GM19240 (cell line): ENCODE results near the gene CABLES2.

ENCODE experiments used
- DNase-seq: peaks from one replicate; pipeline ENCODE4 v3.0.0; 2011; ENCODE audit warnings: low spot score; ENCODE audit not compliant: insufficient read length

The CABLES2 gene

DNA sequence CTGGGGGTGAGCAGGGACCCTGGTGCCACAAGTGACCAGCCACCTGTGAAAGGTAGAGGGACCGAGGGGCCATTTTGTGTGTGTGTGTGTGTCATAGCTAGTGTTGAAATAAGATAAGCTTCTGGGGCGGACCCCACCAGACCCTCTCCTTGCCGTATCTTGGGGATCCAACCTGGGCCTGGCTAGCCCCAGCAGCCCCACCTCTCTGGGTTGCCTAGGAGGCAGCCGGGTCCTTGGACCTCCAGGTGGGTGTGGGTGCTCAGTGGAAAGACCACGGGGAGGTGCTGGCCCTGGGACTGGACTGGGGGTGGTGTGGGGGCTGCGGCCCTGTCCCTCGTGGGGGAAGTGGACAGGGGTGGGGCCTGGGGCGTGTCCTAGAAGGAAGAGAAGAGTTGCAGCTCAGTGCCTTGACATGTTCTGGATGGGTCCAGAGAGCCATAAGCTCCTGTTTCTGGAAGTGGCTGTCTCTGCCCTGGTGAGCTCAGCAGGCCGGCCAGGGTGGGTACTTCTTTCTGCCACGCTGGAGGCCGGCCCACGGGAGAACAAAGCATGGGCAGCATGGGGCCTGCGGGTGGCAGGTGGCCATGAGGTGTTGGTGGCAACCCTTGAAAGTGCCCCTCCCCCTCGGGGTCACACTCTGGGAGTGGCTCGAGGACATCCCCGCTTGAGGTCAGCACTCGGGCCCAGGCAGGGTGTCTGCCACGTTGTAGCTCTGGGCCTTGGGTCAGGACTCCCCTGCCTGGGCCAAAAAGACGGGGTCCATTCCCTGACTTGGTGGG lies 11.8 kb upstream of the CABLES2 start:
- DNase-seq, result no peak

DNA sequence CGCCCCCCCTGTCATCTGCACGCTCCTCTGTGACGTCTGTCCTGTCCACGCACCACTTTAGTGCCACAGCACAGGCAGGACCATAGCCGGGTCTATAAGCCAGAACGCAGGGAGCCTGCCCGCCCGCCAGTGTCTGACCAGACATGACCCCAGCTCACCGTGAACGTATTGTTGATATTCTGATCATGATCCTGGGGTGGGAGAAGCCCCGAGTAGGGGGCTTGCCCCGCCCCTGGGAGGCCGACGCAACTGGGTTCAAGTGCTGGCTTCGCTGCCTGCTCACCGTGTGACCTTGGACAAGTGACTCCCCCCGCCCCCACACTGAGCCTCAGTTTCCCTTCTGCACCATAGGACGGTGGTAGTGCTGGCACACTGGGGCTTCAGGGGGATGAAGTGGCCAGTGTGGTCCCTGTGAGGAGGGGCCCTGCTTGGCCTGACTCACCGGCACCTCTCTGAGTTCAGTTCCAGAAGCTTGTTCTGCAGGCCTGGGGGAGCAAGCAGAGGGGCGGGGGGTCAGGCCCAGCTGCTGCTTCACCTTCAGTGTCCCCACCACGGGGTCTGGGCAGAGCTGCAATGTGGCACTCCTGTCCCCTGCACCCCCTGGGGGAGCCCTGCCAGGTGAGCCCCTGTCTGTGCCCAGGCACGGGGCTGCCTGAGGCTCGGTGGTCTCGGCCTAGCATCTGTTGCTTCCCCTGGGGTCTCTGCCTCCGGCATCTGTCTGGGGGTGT lies 11.1 kb upstream of the CABLES2 start:
- no peak for DNase-seq

DNA sequence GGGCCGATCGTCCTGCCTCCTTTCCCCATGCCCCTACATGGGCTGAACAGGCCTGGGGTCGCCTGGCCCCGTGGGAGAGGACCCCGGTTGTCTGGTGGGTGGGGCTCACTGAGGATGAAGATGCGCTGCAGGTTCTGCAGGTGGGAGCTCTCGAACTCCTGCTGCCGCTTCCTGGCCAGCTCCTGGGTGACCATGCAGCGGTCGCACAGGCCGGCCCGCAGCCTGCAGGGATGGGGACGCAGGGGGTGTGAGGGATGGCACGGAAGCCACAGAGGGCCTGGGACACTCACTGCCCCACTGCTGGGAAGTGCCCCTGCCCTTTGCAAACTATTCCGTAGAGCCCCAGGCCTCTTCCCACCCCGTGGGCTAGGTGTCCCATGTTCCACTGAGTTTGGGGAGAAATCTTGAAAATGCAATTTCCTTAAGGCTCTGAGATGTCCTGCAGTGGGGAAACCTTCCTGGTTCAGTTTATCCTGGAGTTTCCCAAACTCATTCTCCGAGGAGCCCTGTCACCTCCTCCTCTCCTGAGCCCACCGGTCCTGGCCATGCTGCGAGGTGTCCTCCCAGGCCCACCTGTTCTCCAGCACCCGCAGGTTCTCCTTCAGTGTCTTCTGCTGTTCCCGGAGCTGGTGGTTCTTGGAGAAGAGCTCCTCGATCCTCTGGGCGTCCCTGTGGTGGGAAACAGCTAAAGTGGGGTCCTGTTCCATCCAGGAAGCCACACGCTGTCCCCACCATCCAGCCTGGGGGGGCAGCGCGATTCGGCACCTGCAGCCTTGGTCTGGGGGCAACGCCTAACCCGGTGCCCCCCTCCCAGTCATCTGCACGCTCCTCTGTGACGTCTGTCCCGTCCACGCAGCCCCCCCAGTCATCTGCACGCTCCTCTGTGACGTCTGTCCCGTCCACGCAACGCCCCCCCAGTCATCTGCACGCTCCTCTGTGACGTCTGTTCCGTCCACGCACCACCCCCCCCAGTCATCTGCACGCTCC lies 9.9 kb upstream of the CABLES2 start:
- no peak for DNase-seq

DNA sequence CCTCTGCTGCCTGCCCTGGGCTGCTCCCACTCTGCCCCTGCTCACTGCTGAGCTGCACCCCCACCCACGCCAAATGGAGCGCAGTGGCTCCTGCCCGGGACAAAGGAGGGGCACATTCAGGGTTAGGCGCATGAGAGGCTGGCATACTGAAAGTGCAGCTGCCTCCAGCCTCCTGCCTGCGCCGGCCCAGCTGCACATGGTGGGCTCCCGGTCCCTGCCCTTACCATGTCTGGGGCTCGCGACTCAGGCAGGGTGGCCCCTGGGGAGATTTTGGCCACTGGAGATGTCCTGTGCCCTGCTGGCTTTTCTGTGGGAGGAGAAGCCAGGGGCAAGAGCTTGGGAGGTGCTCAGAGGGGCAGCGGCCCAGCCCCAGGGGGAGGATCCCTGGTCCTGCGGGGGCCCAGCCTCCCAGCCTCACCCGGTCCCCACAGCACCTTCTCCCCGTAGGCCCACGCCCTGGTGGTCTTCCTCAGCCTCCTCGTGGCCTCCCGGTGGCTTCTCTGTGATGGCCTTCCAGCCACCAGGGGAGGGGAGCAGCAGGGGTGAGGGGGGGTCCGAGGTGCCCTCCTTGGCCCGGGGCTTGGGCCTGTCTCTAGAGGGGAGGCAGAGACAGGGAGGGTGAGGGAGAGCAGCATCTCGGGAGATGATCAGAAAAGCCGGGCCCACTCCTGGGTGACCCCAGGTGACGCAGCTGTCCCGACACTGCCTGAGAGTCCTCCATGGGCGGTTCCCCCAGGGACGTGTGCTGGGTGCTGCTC lies 8.4 kb upstream of the CABLES2 start:
- DNase-seq, result no peak

DNA sequence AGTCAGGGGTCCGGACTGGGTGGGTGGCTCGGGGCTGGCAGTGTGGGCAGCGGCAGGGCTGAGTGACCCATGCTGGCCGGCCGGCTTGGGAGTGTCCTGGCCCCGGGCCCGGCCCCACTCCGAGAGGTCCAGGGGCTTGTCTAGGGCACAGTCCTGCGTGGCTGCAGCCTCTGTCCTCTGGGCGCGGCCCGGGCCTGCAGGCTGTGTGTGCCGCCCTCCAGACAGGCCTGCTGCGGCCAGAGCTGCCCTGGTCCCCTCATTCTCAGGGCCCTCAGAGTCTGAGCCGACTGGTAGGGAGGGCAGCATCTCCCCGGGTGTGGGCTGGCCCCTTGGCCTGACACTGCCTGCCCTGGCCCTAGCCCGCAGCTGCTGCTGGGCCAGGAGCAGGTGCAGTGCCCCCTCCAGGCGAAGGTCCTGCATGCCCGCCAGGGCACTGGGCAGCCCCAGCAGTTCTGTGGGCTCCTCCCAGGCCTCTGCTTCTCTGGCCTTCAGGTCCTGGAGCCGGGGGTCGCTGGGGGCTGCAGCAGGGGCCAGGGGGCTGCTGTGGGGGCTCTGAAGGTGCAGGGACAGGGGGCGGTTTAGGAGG lies 6.9 kb upstream of the CABLES2 start:
- DNase-seq, result no peak

DNA sequence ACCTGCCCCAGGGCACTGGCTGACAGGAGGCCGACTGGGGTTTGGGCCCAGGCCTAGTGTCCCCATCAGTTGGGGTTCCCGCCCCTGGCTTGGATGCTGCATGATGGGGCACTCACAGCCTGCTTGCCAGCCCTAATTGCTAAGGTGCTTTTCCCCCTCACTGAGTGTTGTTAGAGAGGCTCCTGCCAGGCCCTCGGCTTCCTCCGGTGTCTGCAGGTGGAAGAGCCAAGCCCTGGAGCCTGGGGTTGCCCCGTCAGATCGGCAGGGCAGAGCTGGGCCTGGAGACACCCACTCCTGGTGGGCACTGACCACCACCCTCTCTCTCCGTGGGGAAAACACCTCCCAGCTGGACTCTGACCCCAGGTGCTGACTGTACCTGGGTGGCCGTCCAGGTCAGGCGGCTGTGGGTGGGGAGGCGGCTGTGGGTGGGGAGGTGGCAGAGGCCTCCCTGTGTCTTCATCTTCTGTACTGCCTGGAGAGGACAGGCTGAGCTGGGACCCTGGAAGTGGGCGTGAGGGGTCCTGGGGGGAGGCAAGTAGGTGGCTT lies 6.0 kb upstream of the CABLES2 start:
- DNase-seq, result no peak

DNA sequence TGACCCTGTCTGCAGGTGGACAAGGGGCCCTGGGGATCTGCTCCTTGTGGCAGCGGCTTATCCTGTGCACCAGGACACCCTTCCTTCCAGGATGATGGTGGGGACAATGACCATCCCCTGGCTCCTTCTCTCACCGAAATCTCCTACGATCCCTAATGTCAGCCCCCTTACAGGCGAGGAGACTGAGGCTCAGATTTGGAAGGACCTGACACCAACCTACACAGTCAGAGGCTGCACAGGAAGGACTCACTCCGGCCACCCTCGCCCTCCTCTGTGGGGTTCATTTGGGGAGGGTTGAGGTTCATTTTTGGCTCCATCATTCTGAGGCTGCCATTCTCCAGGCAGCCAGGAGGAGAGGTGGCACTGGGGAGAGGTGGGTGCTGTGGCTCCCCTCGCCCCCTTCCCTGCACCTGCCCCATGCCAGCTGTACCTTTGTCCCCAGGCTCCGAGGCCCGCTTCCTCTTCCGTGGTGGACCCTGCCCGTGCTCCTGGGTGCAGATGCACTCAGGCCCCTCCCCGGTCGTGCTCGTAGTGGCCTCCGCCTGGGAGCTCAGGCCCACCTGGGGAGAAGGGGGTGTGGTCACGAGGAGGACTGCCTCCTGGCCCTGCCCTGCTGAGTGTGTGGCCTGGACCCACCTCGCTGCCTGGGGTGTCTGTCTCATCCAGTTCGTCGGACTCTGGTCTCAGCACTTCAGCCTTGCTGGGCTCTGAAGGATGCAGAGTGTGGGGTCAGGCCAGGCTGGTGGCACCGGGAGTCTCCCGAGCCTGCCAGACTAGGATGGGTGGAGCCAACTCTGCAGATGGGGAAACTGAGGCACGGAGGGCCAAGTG lies 5.3 kb upstream of the CABLES2 start:
- no peak for DNase-seq

DNA sequence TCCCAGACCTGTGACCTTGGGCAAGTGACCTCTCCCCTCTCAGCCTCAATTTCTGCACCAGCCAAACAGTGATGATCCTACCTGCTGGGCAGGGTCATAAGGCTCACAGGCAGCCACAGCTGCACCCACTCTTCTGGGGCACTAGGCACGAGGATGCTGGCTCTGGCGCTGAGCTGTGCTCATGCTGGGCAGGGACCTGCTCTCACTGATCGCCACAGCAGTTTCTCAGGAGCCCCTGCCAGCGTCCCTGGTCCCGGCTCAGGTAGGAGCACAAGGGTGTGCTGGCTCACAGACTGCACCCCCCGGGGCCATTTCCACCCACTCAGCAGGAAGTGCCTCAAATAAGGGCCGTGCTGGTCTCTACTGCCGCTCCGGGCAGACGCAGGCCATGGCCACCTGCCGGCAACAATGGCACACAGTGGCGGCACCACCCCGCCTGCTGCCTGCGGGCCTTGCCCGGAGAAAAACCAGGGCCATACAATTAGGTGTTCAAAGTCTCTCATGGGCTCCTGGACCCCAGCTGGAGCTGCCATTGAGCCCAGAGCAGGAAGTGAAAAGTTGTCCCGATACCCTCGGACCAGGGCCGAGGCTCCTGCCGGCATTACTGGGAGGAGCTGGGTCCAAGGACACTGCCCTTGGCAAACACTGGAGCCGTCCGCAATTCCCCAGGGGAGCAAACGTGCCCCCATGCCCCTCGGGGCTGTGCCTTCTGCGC lies 4.6 kb upstream of the CABLES2 start:
- DNase-seq, result no peak

DNA sequence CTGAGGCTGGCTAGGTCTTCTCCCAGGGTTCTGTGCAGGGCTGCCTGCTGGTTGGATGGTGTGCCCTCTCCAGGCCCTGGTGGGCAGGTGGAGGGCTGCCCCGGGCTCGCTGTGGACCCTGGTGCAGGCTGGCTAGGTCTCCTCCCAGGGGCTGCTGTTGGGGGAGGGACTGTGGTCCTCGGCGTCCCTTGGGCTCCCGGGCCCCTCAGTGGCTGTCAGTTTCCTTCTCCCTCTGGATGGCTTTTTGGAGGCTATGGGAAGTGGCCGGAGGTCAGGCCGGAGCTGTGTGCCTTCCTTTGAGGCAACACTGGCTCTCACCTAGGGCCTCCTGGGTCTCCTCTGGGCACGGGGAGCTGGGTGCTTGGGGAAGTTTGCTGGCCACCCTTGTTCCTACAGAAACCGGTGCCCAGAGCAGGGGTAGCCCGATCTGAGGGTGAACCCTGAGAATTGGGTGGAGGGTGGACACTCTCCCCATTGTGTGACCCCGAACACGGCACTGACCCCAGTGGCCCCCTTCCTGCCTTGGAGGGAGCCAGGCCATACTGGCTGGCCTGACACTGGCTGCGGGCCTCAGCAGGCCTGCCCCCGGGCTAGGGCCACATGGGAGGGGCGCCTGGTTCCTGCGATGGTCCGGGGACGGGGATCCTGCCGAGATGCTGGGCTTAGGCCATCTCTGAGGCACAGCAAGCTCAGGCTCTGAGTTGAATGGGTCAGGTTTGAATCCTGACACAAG lies 3.8 kb upstream of the CABLES2 start:
- DNase-seq, result no peak

DNA sequence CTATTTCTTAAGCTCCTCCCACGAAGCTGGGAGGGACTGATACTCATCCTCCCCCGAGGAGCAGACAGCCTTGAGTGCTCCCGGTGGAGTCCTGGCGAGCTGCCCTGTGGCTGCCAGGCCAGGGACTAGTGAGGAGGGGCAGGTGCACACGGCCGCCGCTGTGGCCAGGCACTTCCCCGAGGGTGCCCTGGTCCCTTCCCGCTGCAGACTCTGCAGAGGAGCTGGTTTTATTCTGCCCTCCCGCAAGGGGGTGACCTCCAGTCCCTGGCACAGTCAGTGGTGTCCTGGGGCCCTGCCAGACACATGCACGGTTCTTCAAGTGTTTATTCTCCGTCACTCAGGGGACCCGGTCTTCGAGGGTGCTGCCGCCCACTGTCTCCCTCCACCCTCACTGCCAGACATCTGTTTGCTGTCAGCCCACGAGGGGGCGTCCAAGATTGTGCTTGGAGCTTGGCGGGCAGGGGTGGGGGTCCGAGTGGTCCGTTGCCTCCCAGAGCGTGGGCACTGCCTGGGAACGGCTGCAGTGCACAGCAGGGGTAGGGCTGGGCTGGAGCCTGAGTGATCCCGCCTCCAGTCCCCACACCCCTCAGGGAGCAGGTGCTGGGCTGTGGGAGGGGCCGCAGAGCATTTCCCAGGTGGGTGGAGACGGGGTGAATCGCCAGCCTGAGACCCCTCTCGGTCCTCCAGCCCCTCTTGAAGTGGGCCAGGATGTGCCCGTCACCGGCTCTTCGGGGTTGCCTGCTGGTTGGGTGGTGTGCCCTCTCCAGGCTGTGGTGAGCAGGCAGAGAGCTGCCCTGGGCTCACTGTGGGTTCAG lies 3.1 kb upstream of the CABLES2 start:
- no peak for DNase-seq

DNA sequence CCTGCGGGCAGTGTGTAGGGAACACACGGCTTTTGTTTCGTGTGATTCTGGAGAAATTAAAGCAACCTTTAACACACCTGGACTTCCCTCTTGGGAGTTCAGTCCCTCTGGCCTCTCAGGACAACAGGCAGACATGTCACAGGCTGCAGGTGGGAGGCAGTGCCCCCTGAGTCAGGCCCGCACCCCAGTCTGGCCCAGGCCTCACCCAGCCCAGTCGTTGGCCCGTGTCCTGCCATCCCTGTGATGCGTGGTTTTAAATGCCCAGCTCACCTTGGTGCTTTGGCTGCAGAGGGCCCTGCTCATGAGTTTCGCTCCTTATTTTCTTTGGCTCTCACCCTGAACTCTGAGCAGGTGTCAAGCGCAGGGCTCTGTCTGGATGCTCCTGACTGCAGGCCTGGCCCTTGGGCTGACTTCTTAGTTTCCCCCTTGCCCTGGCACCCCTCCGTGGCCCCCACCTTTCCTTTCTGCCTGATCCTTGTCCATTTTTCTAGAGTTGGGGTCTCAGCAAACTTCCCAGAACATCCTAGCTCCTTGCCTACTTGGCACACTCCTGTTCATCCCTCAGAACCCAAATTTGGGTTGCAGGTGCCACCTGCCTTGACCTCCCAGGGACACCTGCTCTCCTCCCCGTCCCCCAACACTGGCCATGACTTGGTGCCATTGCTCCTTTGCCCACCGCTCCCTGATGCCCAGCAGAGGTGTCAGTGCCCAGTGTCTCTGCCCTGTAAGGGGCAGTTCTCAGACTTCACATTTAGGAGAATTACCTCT lies 2.2 kb upstream of the CABLES2 start:
- no peak for DNase-seq

DNA sequence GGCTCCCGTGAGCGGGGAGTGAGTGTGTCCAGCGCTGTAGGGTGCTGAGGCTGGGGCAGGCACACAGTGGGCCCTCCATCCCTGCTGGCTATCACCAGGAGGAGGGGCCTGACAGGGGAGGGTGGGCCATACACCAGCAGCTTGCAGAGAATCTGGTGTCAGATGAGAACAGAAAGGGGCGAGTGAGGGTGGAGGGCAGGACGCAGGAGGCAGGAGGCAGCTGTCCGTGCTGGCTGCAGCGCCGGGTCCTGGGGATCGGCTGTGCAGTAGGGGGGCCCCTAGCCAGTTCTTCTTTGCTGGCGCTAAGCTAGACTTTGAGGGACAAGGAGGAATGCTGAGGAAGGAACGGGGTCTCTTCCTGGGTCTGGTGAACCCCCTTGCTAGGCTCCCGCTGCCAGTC lies 1.6 kb upstream of the CABLES2 start:
- DNase-seq, result no peak

DNA sequence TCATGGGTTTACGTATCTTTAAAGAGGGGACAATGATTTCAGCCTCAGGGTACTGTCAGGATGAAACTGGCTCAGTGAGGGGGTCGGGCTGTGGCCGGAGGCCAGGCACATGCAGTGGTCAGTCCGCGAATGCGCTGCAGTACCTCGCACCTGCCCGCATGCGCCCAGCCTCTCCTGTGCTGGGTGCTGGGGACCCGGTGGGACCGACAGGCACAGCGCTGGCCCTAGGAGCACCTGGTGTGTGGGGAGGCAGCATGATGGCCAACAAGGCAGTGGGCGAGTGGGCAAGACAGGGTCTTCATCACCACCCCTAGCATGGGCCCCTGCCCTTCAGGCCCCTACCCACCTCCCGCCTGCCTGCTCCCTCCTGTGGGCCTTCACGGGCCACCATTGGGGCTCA lies 970 bp upstream of the CABLES2 start:
- DNase-seq, result no peak

DNA sequence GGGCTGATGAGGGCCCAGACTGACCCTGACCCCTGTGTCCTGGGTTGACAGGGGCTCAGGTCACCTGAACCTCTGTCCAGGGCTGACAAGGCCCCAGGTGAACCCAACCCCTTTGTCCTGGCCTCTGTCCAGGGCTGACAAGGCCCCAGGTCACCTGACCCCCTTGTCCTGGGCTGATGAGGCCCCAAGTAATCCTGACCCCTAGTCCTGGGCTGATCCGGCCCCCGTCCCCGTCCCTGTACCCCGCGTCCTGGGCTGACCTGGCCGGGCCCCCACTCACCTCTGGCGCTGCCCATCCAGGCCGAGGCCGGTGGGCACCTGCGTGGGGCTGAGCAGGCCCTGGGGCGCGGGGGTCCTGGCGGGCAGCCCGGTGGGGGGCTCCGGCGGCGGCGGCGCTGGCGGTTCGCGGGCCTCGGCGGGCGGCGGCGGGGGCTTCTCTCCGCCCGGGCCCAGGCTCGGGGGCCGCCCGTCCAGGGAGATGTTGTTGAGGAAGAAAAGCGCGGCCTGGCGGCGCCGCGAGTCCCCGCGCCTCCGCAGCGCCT lies 379 bp downstream of the CABLES2 start:
- no peak for DNase-seq

DNA sequence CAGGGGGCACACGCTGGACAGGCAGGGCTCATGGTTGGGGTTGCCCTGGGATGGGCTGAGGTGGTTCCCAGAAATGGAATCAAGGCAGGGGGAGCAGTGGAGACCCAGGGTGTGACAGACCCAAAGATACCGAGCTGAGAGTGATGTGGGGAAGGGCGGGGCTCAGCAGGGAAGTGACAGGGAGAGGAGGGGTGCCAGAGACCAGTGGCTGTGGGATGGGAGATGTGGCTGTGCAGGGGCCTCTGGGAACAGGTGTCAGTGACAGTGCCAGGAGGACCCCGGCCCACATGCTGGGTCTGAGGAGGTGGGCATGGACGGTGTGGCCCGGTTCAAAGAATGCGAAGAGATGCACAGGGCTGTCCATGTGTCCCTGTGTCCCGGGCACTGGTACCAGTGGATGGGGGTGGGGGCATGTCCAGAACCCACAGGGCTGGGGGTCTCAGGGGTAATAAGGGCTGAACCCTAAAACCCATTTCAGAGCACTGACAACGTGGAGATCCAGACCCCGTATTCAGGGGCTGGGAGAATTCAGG lies 1.0 kb downstream of the CABLES2 start:
- DNase-seq, result no peak
